ENCODE results near the gene HRH2.

DNA sequence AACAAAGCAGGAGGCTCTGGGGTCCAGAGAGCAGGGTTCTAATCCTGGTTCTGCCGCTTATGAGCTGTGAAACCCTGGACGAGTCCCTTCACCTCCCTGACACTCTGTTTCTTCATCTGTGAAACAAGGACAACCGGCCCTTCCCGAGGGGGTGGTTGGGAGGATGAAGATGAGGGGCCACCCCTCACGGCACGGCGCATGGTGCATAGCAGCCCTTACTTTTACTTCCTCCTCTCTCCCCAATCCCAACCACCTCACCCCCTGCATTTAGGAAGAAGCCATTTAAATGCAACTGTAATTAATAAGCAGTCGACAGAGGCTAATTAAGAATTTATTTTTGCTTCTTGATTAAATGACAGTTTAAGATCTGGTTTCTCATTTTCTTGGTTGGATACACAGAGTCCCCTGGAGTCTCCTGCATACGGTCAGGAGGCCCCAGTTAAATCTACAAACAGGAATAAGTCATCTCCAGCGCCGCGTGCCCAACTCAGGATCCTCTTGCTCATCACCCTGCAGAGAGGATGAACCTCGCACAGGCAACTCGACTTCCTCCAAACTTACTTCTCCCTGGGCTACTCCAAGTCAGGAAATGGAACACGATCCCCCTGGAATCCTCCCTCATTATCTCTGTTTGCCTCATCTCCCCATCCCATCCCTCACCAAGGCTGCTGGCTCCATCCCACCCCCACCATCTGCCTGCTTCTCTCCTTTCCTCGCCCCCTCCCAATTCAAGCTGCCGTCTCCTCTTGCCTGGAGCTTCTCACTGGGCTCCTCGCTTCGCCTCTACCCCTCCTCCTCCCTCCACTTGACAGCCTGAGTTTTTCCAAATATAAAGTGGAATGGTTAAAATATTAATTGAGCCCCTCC lies 95.9 kb downstream of the HRH2 start:
- TF ChIP-seq, protein P1, sequence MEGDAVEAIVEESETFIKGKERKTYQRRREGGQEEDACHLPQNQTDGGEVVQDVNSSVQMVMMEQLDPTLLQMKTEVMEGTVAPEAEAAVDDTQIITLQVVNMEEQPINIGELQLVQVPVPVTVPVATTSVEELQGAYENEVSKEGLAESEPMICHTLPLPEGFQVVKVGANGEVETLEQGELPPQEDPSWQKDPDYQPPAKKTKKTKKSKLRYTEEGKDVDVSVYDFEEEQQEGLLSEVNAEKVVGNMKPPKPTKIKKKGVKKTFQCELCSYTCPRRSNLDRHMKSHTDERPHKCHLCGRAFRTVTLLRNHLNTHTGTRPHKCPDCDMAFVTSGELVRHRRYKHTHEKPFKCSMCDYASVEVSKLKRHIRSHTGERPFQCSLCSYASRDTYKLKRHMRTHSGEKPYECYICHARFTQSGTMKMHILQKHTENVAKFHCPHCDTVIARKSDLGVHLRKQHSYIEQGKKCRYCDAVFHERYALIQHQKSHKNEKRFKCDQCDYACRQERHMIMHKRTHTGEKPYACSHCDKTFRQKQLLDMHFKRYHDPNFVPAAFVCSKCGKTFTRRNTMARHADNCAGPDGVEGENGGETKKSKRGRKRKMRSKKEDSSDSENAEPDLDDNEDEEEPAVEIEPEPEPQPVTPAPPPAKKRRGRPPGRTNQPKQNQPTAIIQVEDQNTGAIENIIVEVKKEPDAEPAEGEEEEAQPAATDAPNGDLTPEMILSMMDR (IDR thresholded peaks at IDR 0.05; ENCODE audit: insufficient read depth, low read length), result no peak
- no peak for TF ChIP-seq POLR2AphosphoS5 (IDR thresholded peaks at IDR 0.05; ENCODE audit: low read depth)

Data from HL-60 (cell line).